GM12872 (cell line): ENCODE results near the gene NFKB2.

ENCODE experiments used
- CTCF ChIP-seq: IDR thresholded peaks from 3 replicates; pipeline ENCODE4 v1.5.1; 2011; ENCODE audit warnings: low read depth, mild to moderate bottlenecking, low read length, moderate library complexity; ENCODE audit not compliant: insufficient read depth

NFKB2 gene

GRCh38 chr10:102384606-102385429 lies 10.7 kb upstream of the NFKB2 start:
- no peak for TF ChIP-seq CTCF

GRCh38 chr10:102389894-102390293 lies 5.6 kb upstream of the NFKB2 start:
- TF ChIP-seq CTCF: no peak

GRCh38 chr10:102392306-102392705 lies 3.2 kb upstream of the NFKB2 start:
- TF ChIP-seq CTCF: no peak

GRCh38 chr10:102393411-102394078 lies 2.0 kb upstream of the NFKB2 start:
- TF ChIP-seq CTCF: no peak

GRCh38 chr10:102394079-102394800 lies 1.3 kb upstream of the NFKB2 start:
- TF ChIP-seq CTCF: peak; percentile 84

GRCh38 chr10:102394801-102395399 lies 605 bp upstream of the NFKB2 start:
- TF ChIP-seq CTCF: no peak

GRCh38 chr10:102396317-102396650 lies 779 bp downstream of the NFKB2 start:
- no peak for TF ChIP-seq CTCF
